GM12878 (cell line): ENCODE data around the gene STPG1. TPM values are rescaled to one million over a fixed set of nuclear protein-coding genes. Genes with fewer than 3 reads are reported as not detected.

Source experiments
- ATAC-seq: fragments of 200-7000 bp; cut with Tn5 transposase; 3 replicates; pipeline ENCODE4 v1.9.1; 2020; ENCODE audit warnings: mild to moderate bottlenecking, moderate library complexity
- BruUV-seq: library from RNA; stranded (reverse); fragments of 400-500 nt; replicated peaks from 2 replicates; lab custom pipeline; 2021; lab: Mats Ljungman, UMichigan
- CTCF ChIA-PET: fragments of 300-600 bp; sonication (Branson Sonifier 250); formaldehyde crosslinking; extraction: SDS; loops from one replicate; lab custom pipeline; 2021; ENCODE audit warnings: inconsistent platforms; lab: Yijun Ruan, JAX
- POLR2A ChIA-PET: fragments of 350-600 bp; formaldehyde crosslinking; extraction: SDS; loops from one replicate; lab custom pipeline; 2021; ENCODE audit warnings: inconsistent platforms; lab: Charles Lee
- RAD21 ChIA-PET: fragments of 300-600 bp; sonication (Branson Sonifier 250); formaldehyde crosslinking; loops from one replicate; lab custom pipeline; 2023; ENCODE audit warnings: antibody characterized with exemption; ENCODE audit not compliant: unreplicated experiment; lab: Charles Lee
- SMC1A ChIA-PET: fragments of 300-600 bp; sonication (Branson Sonifier 250); formaldehyde crosslinking; loops from one replicate; lab custom pipeline; 2023; ENCODE audit not compliant: unreplicated experiment, uncharacterized antibody; lab: Charles Lee
- DNase-seq: peaks from one replicate; pipeline ENCODE4 v3.0.0-alpha.2; 2011; ENCODE audit warnings: low read depth, low spot score
- FAIRE-seq: peaks from 3 replicates; lab custom pipeline; 2011; peaks lifted over from hg19 to GRCh38; lab: Jason Lieb, UNC
- H2AFZ ChIP-seq: 2 replicates; pipeline ENCODE4 v1.6.0; 2011; ENCODE audit warnings: low read depth, low read length, control low read depth; ENCODE audit not compliant: control insufficient read depth
- H3K27ac ChIP-seq: 2 replicates; pipeline ENCODE4 v1.5.1; 2011; ENCODE audit warnings: control low read depth; ENCODE audit not compliant: control insufficient read depth, insufficient read depth
- H3K27me3 ChIP-seq, 2 experiments: replicated peaks in 1 of 2; 2 replicates each; pipeline versions ENCODE4 v1.6.0 to v1.6.1; 2011; ENCODE audit warnings: low read length in 1 of 2; ENCODE audit not compliant: control insufficient read depth in 2 of 2, insufficient read depth in 2 of 2
- H3K36me3 ChIP-seq, 2 experiments: 2 replicates each; pipeline ENCODE4 v1.5.1; 2011; ENCODE audit warnings: low read length in 1 of 2; ENCODE audit not compliant: control insufficient read depth in 2 of 2, insufficient read depth in 2 of 2
- H3K4me1 ChIP-seq: 2 replicates; pipeline ENCODE4 v1.6.1; 2011; ENCODE audit warnings: mild to moderate bottlenecking, low read length, moderate library complexity, mixed read lengths; ENCODE audit not compliant: control insufficient read depth, insufficient read depth
- H3K4me2 ChIP-seq: 2 replicates; pipeline ENCODE4 v1.6.0; 2011; ENCODE audit warnings: control low read depth; ENCODE audit not compliant: control insufficient read depth, insufficient read depth
- H3K4me3 ChIP-seq: fragments of 200-600 bp; sonication (generic); 2 replicates; pipeline ENCODE4 v1.5.1; 2016
- H3K79me2 ChIP-seq: 2 replicates; pipeline ENCODE4 v1.6.0; 2011; ENCODE audit warnings: low read length; ENCODE audit not compliant: control insufficient read depth, insufficient read depth
- H3K9ac ChIP-seq: 2 replicates; pipeline ENCODE4 v1.8.0; 2011; ENCODE audit warnings: low read length, control low read depth, mixed read lengths; ENCODE audit not compliant: control insufficient read depth, insufficient read depth
- H3K9me3 ChIP-seq: replicated peaks from 3 replicates; pipeline ENCODE4 v1.5.1; 2011; ENCODE audit warnings: mild to moderate bottlenecking, low read length; ENCODE audit not compliant: control insufficient read depth, insufficient read depth
- H4K20me1 ChIP-seq: 2 replicates; pipeline ENCODE4 v1.6.0; 2011; ENCODE audit not compliant: control insufficient read depth, insufficient read depth
- BCLAF1 ChIP-seq: fragments of 450-650 bp; IDR thresholded peaks from 2 replicates; pipeline ENCODE4 v1.6.1; 2017; ENCODE audit warnings: antibody characterized with exemption, mild to moderate bottlenecking, moderate library complexity
- E4F1 ChIP-seq: fragments of 450-650 bp; IDR thresholded peaks from 2 replicates; pipeline ENCODE4 v1.6.1; 2018; ENCODE audit warnings: borderline replicate concordance, mild to moderate bottlenecking; ENCODE audit not compliant: partially characterized antibody
- HDAC6 ChIP-seq: fragments of 200-600 bp; sonication (generic); IDR thresholded peaks from one replicate; pipeline ENCODE4 v1.8.0; 2017; ENCODE audit warnings: antibody characterized with exemption; ENCODE audit not compliant: unreplicated experiment
- PML ChIP-seq: IDR thresholded peaks from 2 replicates; pipeline ENCODE4 v1.6.1; 2012; ENCODE audit warnings: low read length, inconsistent platforms
- SUPT20H ChIP-seq: IDR thresholded peaks from 2 replicates; pipeline ENCODE4 v1.6.1; 2011; ENCODE audit warnings: low read depth, mild to moderate bottlenecking, low read length, moderate library complexity, borderline replicate concordance; ENCODE audit not compliant: control insufficient read depth
- WRNIP1 ChIP-seq: IDR thresholded peaks from 2 replicates; pipeline ENCODE4 v1.6.1; 2011; ENCODE audit warnings: low read depth, low read length, improper control_type of control experiment, borderline replicate concordance
- ZBTB40 ChIP-seq: fragments of 450-650 bp; IDR thresholded peaks from 2 replicates; pipeline ENCODE4 v1.6.1; 2016; ENCODE audit warnings: mild to moderate bottlenecking, moderate library complexity, borderline replicate concordance
- ZNF24 ChIP-seq: fragments of 450-650 bp; IDR thresholded peaks from 2 replicates; pipeline ENCODE4 v1.6.1; 2017; ENCODE audit warnings: antibody characterized with exemption, mild to moderate bottlenecking
- WGBS: methylation state at CpG from one replicate; pipeline ENCODE4 v1.1.6; 2016; ENCODE audit warnings: low lambda C conversion rate; ENCODE audit not compliant: insufficient replicate concordance, insufficient coverage; ENCODE audit errors: missing lambda C conversion rate; 5-methylcytosine and 5-hydroxymethylcytosine counted together
- in situ Hi-C: fragments of 300-500 bp; cut with MboI; formaldehyde crosslinking; loops from 9 replicates; pipeline ENCODE4 v1.14.3; 2018; ENCODE audit warnings: mixed read lengths
- intact Hi-C: fragments of 100-400 bp; cut with micrococcal nuclease; formaldehyde crosslinking; loops from one replicate; pipeline ENCODE4 v1.14.2; 2022; ENCODE audit not compliant: unreplicated experiment
- polyA plus RNA-seq, 11 experiments: library from polyadenylated mRNA; depleted of rRNA in 4 of 11; unstranded in 6 of 11; stranded (reverse) in 5 of 11; fragments of >200 nt; fragmentation: Nextera tagmentation in 4 of 11; fragmentation: Illumina TruSeq in 1 of 11; extraction: Ambion mirVana in 4 of 11; extraction: Trizol in 1 of 11; gene quantifications; 1 replicate in 1 of 11; 2 replicates in 10 of 11; pipeline versions ENCODE4 v1.2.1 to v1.2.3, GENCODE V29; 2011 to 2016; ENCODE audit warnings: inconsistent platforms in 2 of 11, missing spikeins in 2 of 11, low read depth in 1 of 11
- total RNA-seq, 4 experiments: library from RNA; depleted of rRNA in 3 of 4; stranded (reverse); fragments of >200 nt in 3 of 4; fragmentation: Illumina TruSeq in 1 of 4; extraction: Trizol in 1 of 4; gene quantifications; 2 replicates each; pipeline versions ENCODE4 v1.2.1 to v1.2.3, GENCODE V29; 2013 to 2021
- TF ChIP-seq, protein P1 (sequence below): IDR thresholded peaks from 2 replicates; pipeline ENCODE4 v1.6.1; 2012; ENCODE audit warnings: mild to moderate bottlenecking, low read depth, low read length

Gene STPG1
- total and polyA plus RNA-seq, 10 of the 15 experiments (the other 5 are each of a cell fraction or from before 2014, with no cell fraction given): 0.22 to 2.6 (median 0.73) TPM

DNA sequence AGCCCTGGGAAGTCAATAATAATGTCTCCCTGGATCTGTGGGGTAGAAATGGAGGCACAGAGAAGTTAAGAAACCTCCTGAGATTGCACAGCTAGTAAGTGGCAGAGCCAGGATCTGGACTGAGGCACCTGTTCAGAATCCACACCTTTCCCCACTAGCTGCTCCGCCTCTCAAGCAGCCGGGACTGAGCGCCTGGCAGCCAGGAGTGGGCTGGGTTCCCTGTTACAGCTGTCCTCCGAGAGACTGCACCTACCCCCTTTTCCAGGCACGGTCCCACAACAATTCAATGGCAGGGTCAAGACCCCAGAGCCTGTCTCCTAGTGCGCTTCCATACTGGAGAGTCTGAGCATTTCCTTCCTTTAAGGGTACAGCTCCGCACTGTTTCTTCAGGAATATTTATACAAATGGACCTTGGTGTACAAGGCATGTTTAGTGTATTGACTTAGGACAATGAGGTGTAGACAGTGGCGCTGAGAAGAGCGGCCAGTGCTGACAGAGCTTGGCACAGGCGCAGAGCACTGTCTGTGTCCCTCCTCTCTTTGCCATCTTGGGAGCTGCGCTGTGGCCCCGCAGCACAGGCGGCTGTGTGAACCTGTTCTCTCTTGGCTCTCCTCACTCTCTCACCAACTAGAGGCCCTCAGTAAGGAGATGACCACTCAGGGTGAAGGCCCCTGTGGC lies 70.0 kb downstream of the STPG1 start:
- ChIA-PET CTCF (no interaction called here), SMC1A (no interaction called here), RAD21 (no interaction called here), POLR2A (no interaction called here)
- WGBS: 65% methylated on average over 13 of the region's 13 CpGs
- Histone ChIP-seq H3K27ac (no peak overlapping the region), H3K4me1 (no peaks in the 10 kb centered on the region), H3K4me3 (no peak overlapping the region), H3K36me3 (no peaks in the 10 kb centered on the region), H3K9me3 (no peaks in the 10 kb centered on the region), H4K20me1 (peaks cover 2% of the 10 kb centered on the region; the same call in 1 of the 2 replicates), H3K79me2 (no peaks in the 10 kb centered on the region), H3K27me3 (peaks cover 0 to 2% of the 10 kb centered on the region in 2 experiments; a peak in 3 of 4 replicates), H3K9ac (no peak overlapping the region), H2AFZ (no peak overlapping the region), H3K4me2 (no peak overlapping the region)
- in situ Hi-C loops (no loop called here), intact Hi-C loops (no loop called here)
- no peak for FAIRE-seq
- no peak for ATAC-seq
- BruUV-seq: no TSS peak
- DNase-seq: no peak
- no peak for TF ChIP-seq E4F1
- TF ChIP-seq BCLAF1: no peak
- TF ChIP-seq PML: no peak
- no peak for TF ChIP-seq HDAC6
- no peak for TF ChIP-seq ZBTB40
- TF ChIP-seq, protein P1, sequence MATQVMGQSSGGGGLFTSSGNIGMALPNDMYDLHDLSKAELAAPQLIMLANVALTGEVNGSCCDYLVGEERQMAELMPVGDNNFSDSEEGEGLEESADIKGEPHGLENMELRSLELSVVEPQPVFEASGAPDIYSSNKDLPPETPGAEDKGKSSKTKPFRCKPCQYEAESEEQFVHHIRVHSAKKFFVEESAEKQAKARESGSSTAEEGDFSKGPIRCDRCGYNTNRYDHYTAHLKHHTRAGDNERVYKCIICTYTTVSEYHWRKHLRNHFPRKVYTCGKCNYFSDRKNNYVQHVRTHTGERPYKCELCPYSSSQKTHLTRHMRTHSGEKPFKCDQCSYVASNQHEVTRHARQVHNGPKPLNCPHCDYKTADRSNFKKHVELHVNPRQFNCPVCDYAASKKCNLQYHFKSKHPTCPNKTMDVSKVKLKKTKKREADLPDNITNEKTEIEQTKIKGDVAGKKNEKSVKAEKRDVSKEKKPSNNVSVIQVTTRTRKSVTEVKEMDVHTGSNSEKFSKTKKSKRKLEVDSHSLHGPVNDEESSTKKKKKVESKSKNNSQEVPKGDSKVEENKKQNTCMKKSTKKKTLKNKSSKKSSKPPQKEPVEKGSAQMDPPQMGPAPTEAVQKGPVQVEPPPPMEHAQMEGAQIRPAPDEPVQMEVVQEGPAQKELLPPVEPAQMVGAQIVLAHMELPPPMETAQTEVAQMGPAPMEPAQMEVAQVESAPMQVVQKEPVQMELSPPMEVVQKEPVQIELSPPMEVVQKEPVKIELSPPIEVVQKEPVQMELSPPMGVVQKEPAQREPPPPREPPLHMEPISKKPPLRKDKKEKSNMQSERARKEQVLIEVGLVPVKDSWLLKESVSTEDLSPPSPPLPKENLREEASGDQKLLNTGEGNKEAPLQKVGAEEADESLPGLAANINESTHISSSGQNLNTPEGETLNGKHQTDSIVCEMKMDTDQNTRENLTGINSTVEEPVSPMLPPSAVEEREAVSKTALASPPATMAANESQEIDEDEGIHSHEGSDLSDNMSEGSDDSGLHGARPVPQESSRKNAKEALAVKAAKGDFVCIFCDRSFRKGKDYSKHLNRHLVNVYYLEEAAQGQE: no peak
- no peak for TF ChIP-seq SUPT20H
- no peak for TF ChIP-seq WRNIP1
- TF ChIP-seq ZNF24: no peak
